CD4-positive, alpha-beta T cell (primary cell): ENCODE data around the gene ARL4D. TPM values are rescaled to one million over a fixed set of nuclear protein-coding genes. Genes with fewer than 3 reads are reported as not detected.

Experiments used
- ATAC-seq: fragments of 200-7000 bp; cut with Tn5 transposase; one replicate; pipeline ENCODE4 v1.10.0; 2022; ENCODE audit warnings: mild to moderate bottlenecking; ENCODE audit not compliant: poor library complexity
- CTCF ChIA-PET: fragments of 350-600 bp; sonication (Branson Sonifier 250); formaldehyde crosslinking; loops from one replicate; lab custom pipeline; 2021; ENCODE audit warnings: antibody characterized with exemption, inconsistent platforms; lab: Charles Lee
- POLR2A ChIA-PET: fragments of 350-600 bp; sonication (Branson Sonifier 250); formaldehyde crosslinking; loops from one replicate; lab custom pipeline; 2021; ENCODE audit warnings: antibody characterized with exemption, inconsistent platforms; lab: Charles Lee
- DNase-seq, 14 experiments: peaks; one replicate each; pipeline ENCODE4 v3.0.0-alpha.2; 2013 to 2020; ENCODE audit warnings: mixed read lengths in 2 of 14
- H3K27ac ChIP-seq, 2 donors: one replicate each; pipeline versions ENCODE4 v1.5.1 to v1.7.0; 2013; ENCODE audit warnings: low read length in 2 of 2, low read depth in 1 of 2, mild to moderate bottlenecking in 1 of 2
- H3K27me3 ChIP-seq, 2 experiments: 1 replicate in 1 of 2; 2 replicates in 1 of 2; pipeline versions ENCODE4 v1.6.1 to v1.7.0; 2013; ENCODE audit warnings: low read length in 2 of 2, control low read depth in 1 of 2, mild to moderate bottlenecking in 1 of 2, moderate library complexity in 1 of 2; ENCODE audit not compliant: insufficient read depth in 2 of 2, control insufficient read depth in 1 of 2
- H3K36me3 ChIP-seq: one replicate; pipeline ENCODE4 v1.6.1; 2013; ENCODE audit warnings: low read length, control low read depth; ENCODE audit not compliant: insufficient read depth
- H3K4me1 ChIP-seq: one replicate; pipeline ENCODE4 v1.6.1; 2013; ENCODE audit warnings: low read length, control low read depth; ENCODE audit not compliant: insufficient read depth
- H3K4me3 ChIP-seq: one replicate; pipeline ENCODE4 v1.5.1; 2013; ENCODE audit warnings: mild to moderate bottlenecking, low read length, moderate library complexity
- H3K9me3 ChIP-seq, 2 experiments: 1 replicate in 1 of 2; 2 replicates in 1 of 2; pipeline versions ENCODE4 v1.6.1 to v1.7.0; 2013; ENCODE audit warnings: low read length in 2 of 2, mild to moderate bottlenecking in 2 of 2, control low read depth in 1 of 2, moderate library complexity in 1 of 2; ENCODE audit not compliant: control insufficient read depth in 1 of 2, insufficient read depth in 1 of 2
- H3K27ac Mint-ChIP-seq: one replicate; pipeline ENCODE4 v1.8.0; 2020; ENCODE audit warnings: mixed read lengths
- H3K27me3 Mint-ChIP-seq: one replicate; pipeline ENCODE4 v1.8.0; 2021; ENCODE audit warnings: mixed read lengths
- H3K36me3 Mint-ChIP-seq: one replicate; pipeline ENCODE4 v1.8.0; 2021; ENCODE audit warnings: low read depth, mixed read lengths
- H3K4me1 Mint-ChIP-seq: one replicate; pipeline ENCODE4 v1.8.0; 2021; ENCODE audit warnings: low read depth, mixed read lengths
- H3K4me3 Mint-ChIP-seq: one replicate; pipeline ENCODE4 v1.8.0; 2020; ENCODE audit warnings: mild to moderate bottlenecking, mixed read lengths
- H3K9me3 Mint-ChIP-seq: one replicate; pipeline ENCODE4 v1.8.0; 2020; ENCODE audit warnings: mixed read lengths
- CTCF ChIP-seq: fragments of 200-600 bp; IDR thresholded peaks from one replicate; pipeline ENCODE4 v1.8.0; 2022; ENCODE audit warnings: antibody characterized with exemption, mild to moderate bottlenecking
- intact Hi-C, 2 experiments: fragments of 100-400 bp; cut with DNase I in 1 of 2; cut with micrococcal nuclease in 1 of 2; formaldehyde crosslinking; loops; one replicate each; pipeline versions ENCODE4 v1.15.1 to v1.9.0; 2023 to 2025; cut with DNase I, micrococcal nuclease
- total RNA-seq, 174 experiments: library from RNA in 2 of 174; stranded (reverse) in 2 of 174; gene quantifications; one replicate each; pipeline ENCODE4 v1.2.3 and lab custom pipeline; 2021 to 2026

Gene ARL4D
- total RNA-seq, 2 experiments from 2014 or later = 2.4 to 2.9 TPM

GRCh38 chr17:43442711-43443110, 43.9 kb downstream of the ARL4D start:
- H3K27me3 ChIP-seq = peaks cover 0 to 4% of the 10 kb centered on the region in 2 experiments
- DNase-seq = no peak
- H3K4me3 ChIP-seq = no peak overlapping the region
- H3K4me1 ChIP-seq = no peaks in the 10 kb centered on the region
- intact Hi-C loops = no loop called here
- Mint-ChIP-seq H3K4me3 (no peak overlapping the region), H3K27ac (no peak overlapping the region), H3K9me3 (no peaks in the 10 kb centered on the region), H3K36me3 (no peaks in the 10 kb centered on the region), H3K4me1 (no peaks in the 10 kb centered on the region), H3K27me3 (peaks cover 15% of the 10 kb centered on the region)
- no peaks in the 10 kb centered on the region for H3K36me3 ChIP-seq
- H3K27ac ChIP-seq = no peak overlapping the region
- CTCF ChIA-PET = interaction anchor here (1.2 kb wide), 1 partner anchor 27 kb away, joined by 3 read pairs; no protein-coding TSS in a partner anchor
- H3K9me3 ChIP-seq = no peaks in the 10 kb centered on the region
- TF ChIP-seq CTCF = no peak
- POLR2A ChIA-PET = no interaction called here
- no peak for ATAC-seq

GRCh38 chr17:43443381-43443780, 44.6 kb downstream of the ARL4D start:
- CTCF ChIA-PET = interaction anchor here (1.2 kb wide), 1 partner anchor 26 kb away, joined by 3 read pairs; no protein-coding TSS in a partner anchor
- H3K36me3 ChIP-seq = no peaks in the 10 kb centered on the region
- Mint-ChIP-seq H3K9me3 (no peaks in the 10 kb centered on the region), H3K27ac (no peak overlapping the region), H3K4me1 (no peaks in the 10 kb centered on the region), H3K4me3 (no peak overlapping the region), H3K27me3 (peaks cover 15% of the 10 kb centered on the region), H3K36me3 (no peaks in the 10 kb centered on the region)
- no peak overlapping the region for H3K27ac ChIP-seq
- DNase-seq (no peak), ATAC-seq (no peak)
- intact Hi-C loops = no loop called here
- POLR2A ChIA-PET = no interaction called here
- TF ChIP-seq CTCF = no peak
- H3K9me3 ChIP-seq = no peaks in the 10 kb centered on the region
- H3K27me3 ChIP-seq = no peaks in the 10 kb centered on the region
- H3K4me1 ChIP-seq = no peaks in the 10 kb centered on the region
- H3K4me3 ChIP-seq = no peak overlapping the region

- peaks cover 20% of the 10 kb centered on the region for H3K27me3 Mint-ChIP-seq
- H3K4me3 Mint-ChIP-seq = no peak overlapping the region
- Histone ChIP-seq H3K36me3 (no peaks in the 10 kb centered on the region), H3K27me3 (no peaks in the 10 kb centered on the region), H3K4me1 (no peaks in the 10 kb centered on the region), H3K9me3 (no peaks in the 10 kb centered on the region), H3K27ac (no peak overlapping the region), H3K4me3 (no peak overlapping the region)
- intact Hi-C loops = no loop called here
- CTCF ChIA-PET = no interaction called here
- H3K9me3 Mint-ChIP-seq = no peaks in the 10 kb centered on the region
- ATAC-seq = no peak
- DNase-seq = no peak
- H3K36me3 Mint-ChIP-seq = no peaks in the 10 kb centered on the region
- POLR2A ChIA-PET = no interaction called here
- no peak for TF ChIP-seq CTCF
- no peak overlapping the region for H3K27ac Mint-ChIP-seq
- H3K4me1 Mint-ChIP-seq = no peaks in the 10 kb centered on the region
These were observed 45.6 kb downstream of the ARL4D start for GRCh38 chr17:43444223-43445008.
